GM12875 (cell line): Measurements from ENCODE around the gene MTMR12.

Experiments used
- H3K4me3 ChIP-seq: one replicate; pipeline ENCODE4 v1.5.1; 2011; ENCODE audit warnings: low read depth, low read length, control low read depth
- TF ChIP-seq, protein P1 (sequence below): IDR thresholded peaks from 2 replicates; pipeline ENCODE4 v1.5.1; 2011; ENCODE audit warnings: low read depth, mild to moderate bottlenecking, control low read depth, inconsistent platforms, low read length, moderate library complexity, borderline replicate concordance; ENCODE audit not compliant: insufficient read depth

The MTMR12 gene

GRCh38 chr5:32263684-32264083 is 49.1 kb downstream of the MTMR12 start:
- no peak overlapping the region for H3K4me3 ChIP-seq
- TF ChIP-seq, protein P1, sequence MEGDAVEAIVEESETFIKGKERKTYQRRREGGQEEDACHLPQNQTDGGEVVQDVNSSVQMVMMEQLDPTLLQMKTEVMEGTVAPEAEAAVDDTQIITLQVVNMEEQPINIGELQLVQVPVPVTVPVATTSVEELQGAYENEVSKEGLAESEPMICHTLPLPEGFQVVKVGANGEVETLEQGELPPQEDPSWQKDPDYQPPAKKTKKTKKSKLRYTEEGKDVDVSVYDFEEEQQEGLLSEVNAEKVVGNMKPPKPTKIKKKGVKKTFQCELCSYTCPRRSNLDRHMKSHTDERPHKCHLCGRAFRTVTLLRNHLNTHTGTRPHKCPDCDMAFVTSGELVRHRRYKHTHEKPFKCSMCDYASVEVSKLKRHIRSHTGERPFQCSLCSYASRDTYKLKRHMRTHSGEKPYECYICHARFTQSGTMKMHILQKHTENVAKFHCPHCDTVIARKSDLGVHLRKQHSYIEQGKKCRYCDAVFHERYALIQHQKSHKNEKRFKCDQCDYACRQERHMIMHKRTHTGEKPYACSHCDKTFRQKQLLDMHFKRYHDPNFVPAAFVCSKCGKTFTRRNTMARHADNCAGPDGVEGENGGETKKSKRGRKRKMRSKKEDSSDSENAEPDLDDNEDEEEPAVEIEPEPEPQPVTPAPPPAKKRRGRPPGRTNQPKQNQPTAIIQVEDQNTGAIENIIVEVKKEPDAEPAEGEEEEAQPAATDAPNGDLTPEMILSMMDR: no peak

- TF ChIP-seq, protein P1: no peak
- no peak overlapping the region for H3K4me3 ChIP-seq
Measured at GRCh38 chr5:32261198-32261597, 51.5 kb downstream of the MTMR12 start.

GRCh38 chr5:32259033-32259432 is 53.7 kb downstream of the MTMR12 start:
- TF ChIP-seq, protein P1: no peak
- no peak overlapping the region for H3K4me3 ChIP-seq

DNA sequence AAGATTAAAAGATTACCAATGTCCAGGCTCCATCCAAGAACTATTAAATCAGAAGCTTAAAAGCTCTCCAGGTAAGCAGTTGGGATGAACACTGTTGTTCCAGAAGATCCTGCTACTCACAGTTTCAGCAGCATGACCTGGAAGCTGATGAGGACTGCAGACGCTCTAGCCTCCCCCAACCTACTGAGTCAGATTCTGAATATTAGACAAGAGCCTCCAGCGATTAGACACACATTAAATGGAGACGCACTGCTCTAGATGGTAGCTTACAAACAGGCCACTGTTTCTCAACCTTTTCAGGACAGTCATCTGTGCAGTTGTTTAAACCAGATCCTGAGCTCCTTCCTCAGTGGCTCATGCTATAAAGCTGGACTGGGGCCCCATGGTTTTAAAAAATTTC is 54.3 kb downstream of the MTMR12 start:
- no peak overlapping the region for H3K4me3 ChIP-seq
- TF ChIP-seq, protein P1: no peak

GRCh38 chr5:32255540-32255900 is 57.2 kb downstream of the MTMR12 start:
- H3K4me3 ChIP-seq: no peak overlapping the region
- TF ChIP-seq, protein P1: no peak

- TF ChIP-seq, protein P1: no peak
- no peak overlapping the region for H3K4me3 ChIP-seq
Measured at GRCh38 chr5:32254881-32255539, 57.7 kb downstream of the MTMR12 start.

DNA sequence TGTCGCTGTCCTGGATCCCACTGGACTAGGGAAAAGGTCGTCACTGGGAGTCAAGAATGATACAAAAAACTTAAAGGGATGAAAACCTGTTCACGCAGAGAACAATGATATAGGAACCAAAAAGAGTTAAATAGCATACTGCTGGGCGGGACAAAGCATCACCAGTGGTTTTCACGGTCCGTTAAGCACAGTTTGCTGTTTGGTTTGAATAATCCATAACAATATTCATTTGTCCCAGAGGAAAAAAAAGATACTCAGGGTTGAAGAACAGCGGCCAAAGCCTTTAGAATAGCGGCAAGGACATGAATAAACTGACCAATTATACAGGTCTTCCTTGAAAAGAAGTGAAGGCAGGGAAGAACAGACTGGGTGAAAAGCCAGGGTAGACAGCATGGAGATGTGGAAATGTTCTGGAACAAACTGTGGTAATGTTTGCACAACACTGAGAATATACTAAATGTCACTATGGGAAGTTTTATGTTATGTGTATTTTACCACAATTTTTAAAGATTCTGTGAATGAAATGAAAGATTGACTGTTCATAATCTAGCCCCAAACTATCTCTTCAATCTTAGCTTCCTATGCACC is 60.8 kb downstream of the MTMR12 start:
- H3K4me3 ChIP-seq: no peak overlapping the region
- TF ChIP-seq, protein P1: no peak
